NB4 (cell line): ENCODE measurements around the gene CCDC106.

Experiments
- POLR2A ChIP-seq: IDR thresholded peaks from 2 replicates; pipeline ENCODE4 v1.6.1; 2011; ENCODE audit warnings: mild to moderate bottlenecking; ENCODE audit not compliant: insufficient read length; ENCODE audit errors: extremely low read depth
- TF ChIP-seq, protein P1 (sequence below): IDR thresholded peaks from one replicate; pipeline ENCODE4 v1.5.1; 2012; ENCODE audit warnings: low read depth, low read length
- TF ChIP-seq, protein P2 (sequence below): IDR thresholded peaks from 2 replicates; pipeline ENCODE4 v1.6.1; 2011; ENCODE audit warnings: low read depth, low read length

GRCh38 chr19:55690109-55690768 is 42.2 kb downstream of the CCDC106 start:
- TF ChIP-seq, protein P1, sequence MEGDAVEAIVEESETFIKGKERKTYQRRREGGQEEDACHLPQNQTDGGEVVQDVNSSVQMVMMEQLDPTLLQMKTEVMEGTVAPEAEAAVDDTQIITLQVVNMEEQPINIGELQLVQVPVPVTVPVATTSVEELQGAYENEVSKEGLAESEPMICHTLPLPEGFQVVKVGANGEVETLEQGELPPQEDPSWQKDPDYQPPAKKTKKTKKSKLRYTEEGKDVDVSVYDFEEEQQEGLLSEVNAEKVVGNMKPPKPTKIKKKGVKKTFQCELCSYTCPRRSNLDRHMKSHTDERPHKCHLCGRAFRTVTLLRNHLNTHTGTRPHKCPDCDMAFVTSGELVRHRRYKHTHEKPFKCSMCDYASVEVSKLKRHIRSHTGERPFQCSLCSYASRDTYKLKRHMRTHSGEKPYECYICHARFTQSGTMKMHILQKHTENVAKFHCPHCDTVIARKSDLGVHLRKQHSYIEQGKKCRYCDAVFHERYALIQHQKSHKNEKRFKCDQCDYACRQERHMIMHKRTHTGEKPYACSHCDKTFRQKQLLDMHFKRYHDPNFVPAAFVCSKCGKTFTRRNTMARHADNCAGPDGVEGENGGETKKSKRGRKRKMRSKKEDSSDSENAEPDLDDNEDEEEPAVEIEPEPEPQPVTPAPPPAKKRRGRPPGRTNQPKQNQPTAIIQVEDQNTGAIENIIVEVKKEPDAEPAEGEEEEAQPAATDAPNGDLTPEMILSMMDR = no peak
- no peak for TF ChIP-seq POLR2A
- TF ChIP-seq, protein P2, sequence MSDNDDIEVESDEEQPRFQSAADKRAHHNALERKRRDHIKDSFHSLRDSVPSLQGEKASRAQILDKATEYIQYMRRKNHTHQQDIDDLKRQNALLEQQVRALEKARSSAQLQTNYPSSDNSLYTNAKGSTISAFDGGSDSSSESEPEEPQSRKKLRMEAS = no peak
